Measurements from ENCODE around the gene FMN2. TPM values are rescaled to one million over a fixed set of nuclear protein-coding genes. Genes with fewer than 3 reads are reported as not detected.

The FMN2 gene
- total RNA-seq, 1 experiment from 2014 or later, result 0.59 TPM

DNA sequence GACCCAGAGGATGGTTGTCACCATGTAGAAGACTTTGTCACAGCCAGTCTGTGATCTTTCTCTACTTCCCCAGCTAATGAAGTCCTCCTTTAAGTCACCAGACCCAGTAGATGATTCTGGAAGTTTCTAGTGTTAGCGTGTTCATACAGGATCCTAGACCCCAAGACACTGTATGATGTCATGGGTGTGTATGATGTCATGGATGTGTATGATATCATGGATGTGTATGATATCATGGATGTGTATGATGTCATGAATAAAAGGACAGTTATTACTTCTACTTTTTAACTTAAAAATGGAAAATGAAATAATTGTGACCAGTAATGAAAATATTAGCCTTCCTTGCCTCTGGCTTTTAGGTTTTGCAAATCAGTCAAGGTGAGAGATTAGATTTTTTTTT lies 260.0 kb downstream of the FMN2 start:
- H2BK15ac ChIP-seq (ENCODE audit: low read depth, low read length), result no peak overlapping the region
- H2AK5ac ChIP-seq (ENCODE audit: insufficient read length, low read length), result no peak overlapping the region
- no peak overlapping the region for H2BK20ac ChIP-seq (ENCODE audit: low read depth, low read length, poor library complexity, severe bottlenecking)
- no peak overlapping the region for H3K4ac ChIP-seq (ENCODE audit: low read depth, low read length)
- H3K27me3 ChIP-seq (ENCODE audit: insufficient read depth, low read length), result no peaks in the 10 kb centered on the region
- H3K9ac ChIP-seq (ENCODE audit: extremely low read depth, insufficient read length, low read length), result no peak overlapping the region
- Mint-ChIP-seq H3K4me1 (peaks cover 11 to 13% of the 10 kb centered on the region in 2 experiments), H3K27ac (no peak overlapping the region), H3K36me3 (ENCODE audit: insufficient read depth in 1 of 3, low read depth in 3 of 3) (no peaks in the 10 kb centered on the region), H3K27me3 (ENCODE audit: low read depth) (peaks cover 1% of the 10 kb centered on the region; the same call in 1 of the 2 replicates), H3K9me3 (no peaks in the 10 kb centered on the region; a peak in 1 of 5 replicates), H3K4me3 (no peak overlapping the region)
- H2BK120ac ChIP-seq (ENCODE audit: low read depth, low read length, poor library complexity, severe bottlenecking), result no peak overlapping the region
- H3K23ac ChIP-seq (ENCODE audit: insufficient read length, low read depth, low read length), result no peak overlapping the region
- no CpG with 5 or more reads among the region's 1 CpG for WGBS (ENCODE audit: extremely low coverage, insufficient read length, low lambda C conversion rate)
- H3T11ph ChIP-seq (ENCODE audit: low read length), result no peak overlapping the region
- H2BK12ac ChIP-seq (ENCODE audit: insufficient read length, low read depth, low read length), result no peak overlapping the region
- no peaks in the 10 kb centered on the region for H3K23me2 ChIP-seq (ENCODE audit: insufficient read length, low read depth, low read length, poor library complexity, severe bottlenecking)
- H3K18ac ChIP-seq (ENCODE audit: insufficient read length, low read depth, low read length), result no peak overlapping the region
- H4K20me1 ChIP-seq (ENCODE audit: control insufficient read depth, insufficient read depth, insufficient read length), result no peaks in the 10 kb centered on the region
- no peaks in the 10 kb centered on the region for H3K79me2 ChIP-seq (ENCODE audit: insufficient read depth, low read length)
- no peak overlapping the region for H2AFZ ChIP-seq (ENCODE audit: low read length)
- DNase-seq, result no peak
- H3K9me3 ChIP-seq (ENCODE audit: control insufficient read depth, low read depth, low read length), result no peaks in the 10 kb centered on the region
- H3K79me1 ChIP-seq (ENCODE audit: insufficient read depth, low read depth, low read length, poor library complexity, severe bottlenecking), result no peaks in the 10 kb centered on the region
- no peak overlapping the region for H4K91ac ChIP-seq (ENCODE audit: insufficient read length, low read depth, low read length)
- no peak overlapping the region for H3K4me2 ChIP-seq (ENCODE audit: insufficient read depth, insufficient read length, low read length)
- no peak overlapping the region for H2BK5ac ChIP-seq (ENCODE audit: insufficient read length, low read length)
- no peaks in the 10 kb centered on the region; the same call in 1 of the 2 replicates for H3K4me1 ChIP-seq (ENCODE audit: insufficient read depth, low read length)
- no peak overlapping the region for H3K27ac ChIP-seq (ENCODE audit: insufficient read length, low read depth, low read length)
- TF ChIP-seq, protein P1, sequence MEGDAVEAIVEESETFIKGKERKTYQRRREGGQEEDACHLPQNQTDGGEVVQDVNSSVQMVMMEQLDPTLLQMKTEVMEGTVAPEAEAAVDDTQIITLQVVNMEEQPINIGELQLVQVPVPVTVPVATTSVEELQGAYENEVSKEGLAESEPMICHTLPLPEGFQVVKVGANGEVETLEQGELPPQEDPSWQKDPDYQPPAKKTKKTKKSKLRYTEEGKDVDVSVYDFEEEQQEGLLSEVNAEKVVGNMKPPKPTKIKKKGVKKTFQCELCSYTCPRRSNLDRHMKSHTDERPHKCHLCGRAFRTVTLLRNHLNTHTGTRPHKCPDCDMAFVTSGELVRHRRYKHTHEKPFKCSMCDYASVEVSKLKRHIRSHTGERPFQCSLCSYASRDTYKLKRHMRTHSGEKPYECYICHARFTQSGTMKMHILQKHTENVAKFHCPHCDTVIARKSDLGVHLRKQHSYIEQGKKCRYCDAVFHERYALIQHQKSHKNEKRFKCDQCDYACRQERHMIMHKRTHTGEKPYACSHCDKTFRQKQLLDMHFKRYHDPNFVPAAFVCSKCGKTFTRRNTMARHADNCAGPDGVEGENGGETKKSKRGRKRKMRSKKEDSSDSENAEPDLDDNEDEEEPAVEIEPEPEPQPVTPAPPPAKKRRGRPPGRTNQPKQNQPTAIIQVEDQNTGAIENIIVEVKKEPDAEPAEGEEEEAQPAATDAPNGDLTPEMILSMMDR (conservative IDR thresholded peaks at IDR 0.05), result no peak
- H4K8ac ChIP-seq (replicated peaks; ENCODE audit: insufficient read length, low read depth, low read length), result no peak overlapping the region
- no peak overlapping the region for H3K56ac ChIP-seq (ENCODE audit: insufficient read length, low read depth, low read length)
- no peak overlapping the region for H4K5ac ChIP-seq (ENCODE audit: insufficient read length, low read depth, low read length)
- H3K14ac ChIP-seq (ENCODE audit: insufficient read depth, low read length), result no peak overlapping the region
